NCI-H345 treated with DMSO at 0.1 percent for 48 hours (cell line): ENCODE data around the gene WASF1.
"Not testable (repeated sequence)": the region's sequence is repeated elsewhere in the genome, so short reads cannot be mapped to it uniquely, and the experiment has no call there.

Experiments
- DNase-seq: peaks from one replicate; lab custom pipeline; 2025; ENCODE audit not compliant: unreplicated experiment; lab: John Stamatoyannopoulos, UW

Gene WASF1

DNA sequence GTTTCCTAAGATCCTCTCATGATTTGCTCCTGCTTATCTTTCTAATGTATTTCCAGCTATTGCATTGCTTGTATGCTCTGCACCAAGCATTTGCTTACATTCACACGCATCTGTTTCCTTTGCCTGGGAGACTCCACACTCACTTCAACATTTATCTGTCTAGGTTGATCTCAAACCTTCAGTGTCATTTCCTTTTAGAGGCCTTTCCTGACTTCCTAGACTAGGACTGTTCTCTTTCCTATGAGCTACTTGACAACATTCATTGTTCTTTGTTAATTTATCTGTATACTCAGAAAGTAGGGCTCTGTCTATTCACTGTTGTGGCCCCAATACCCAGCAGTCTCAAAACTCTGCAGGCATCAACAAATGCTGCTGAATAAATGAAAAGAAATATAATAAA is 84.4 kb downstream of the WASF1 start:
- DNase-seq, result no peak

GRCh38 chr6:110093981-110094380 is 85.5 kb downstream of the WASF1 start:
- DNase-seq, result no peak

DNA sequence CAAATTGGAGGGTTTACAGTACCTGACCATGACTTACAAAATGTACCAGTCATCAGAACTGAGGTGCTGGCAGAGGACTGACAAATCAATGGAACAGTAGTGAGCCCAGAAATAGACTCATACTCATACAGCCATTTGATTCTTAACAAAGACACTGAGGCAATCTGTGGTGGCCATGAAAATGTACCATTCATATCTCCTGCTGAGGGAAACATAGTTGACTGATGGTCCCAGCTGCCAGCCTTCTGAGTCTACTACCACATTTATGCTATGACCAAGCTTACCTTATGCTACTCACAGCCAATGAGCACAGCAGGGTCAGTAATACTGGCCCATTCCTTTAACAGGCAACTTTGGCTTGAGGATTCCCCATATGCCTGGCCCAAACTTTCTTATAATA is 88.6 kb downstream of the WASF1 start:
- DNase-seq, result no peak

GRCh38 chr6:110089323-110089722 is 90.1 kb downstream of the WASF1 start:
- DNase-seq, result no peak

DNA sequence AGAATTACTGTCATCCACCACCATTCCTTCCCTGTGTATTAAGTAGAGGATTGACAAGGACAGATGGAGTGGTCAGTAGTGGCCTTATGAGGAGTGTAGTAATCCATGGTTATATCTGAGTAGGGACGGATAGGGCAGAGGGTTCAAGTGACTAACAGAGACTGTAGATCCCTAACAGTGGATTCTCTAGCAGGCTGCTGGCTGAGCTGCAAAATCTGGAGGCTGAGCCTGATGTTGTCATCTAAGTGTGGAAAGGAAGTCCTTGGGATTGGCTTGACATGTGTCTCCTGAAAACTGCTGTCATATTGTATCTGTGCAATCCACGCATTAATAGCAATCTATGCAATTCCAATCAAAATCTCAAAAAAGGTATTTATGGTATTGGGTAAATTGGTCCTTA is 94.2 kb downstream of the WASF1 start:
- no peak for DNase-seq

DNA sequence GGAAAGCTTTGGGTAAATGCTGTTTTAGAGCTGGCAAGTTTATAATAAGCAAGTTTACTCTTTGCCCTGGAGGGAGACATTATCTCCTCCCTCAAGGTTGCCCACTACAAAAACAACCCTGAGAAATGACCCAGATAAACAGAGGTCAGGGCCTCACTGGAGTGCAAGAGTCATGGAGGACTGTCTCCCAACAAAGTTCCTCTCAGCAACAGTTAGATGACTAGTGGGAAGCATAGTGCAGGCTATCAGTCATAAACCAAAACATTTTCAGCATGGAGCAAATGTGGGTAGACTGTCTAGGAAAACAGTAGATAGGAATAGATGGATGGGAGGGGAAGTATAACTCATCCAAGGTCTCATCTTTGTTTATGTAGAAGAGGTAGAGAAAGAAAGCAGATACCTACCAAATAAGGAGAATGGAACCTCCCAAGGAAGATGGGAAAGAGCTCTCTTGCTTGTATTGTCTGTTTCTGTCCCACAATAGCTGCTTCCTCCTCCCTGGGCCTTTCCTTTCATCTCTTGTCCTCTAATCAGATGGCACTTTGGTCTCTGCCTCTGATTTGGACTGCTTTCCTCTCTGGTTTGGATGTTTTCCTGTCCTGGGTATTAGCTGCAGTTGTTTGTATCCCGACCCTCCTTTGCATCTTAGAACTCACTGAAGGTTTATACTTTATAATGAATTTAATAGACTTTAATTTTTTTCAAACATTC is 95.4 kb downstream of the WASF1 start:
- DNase-seq, result no peak

DNA sequence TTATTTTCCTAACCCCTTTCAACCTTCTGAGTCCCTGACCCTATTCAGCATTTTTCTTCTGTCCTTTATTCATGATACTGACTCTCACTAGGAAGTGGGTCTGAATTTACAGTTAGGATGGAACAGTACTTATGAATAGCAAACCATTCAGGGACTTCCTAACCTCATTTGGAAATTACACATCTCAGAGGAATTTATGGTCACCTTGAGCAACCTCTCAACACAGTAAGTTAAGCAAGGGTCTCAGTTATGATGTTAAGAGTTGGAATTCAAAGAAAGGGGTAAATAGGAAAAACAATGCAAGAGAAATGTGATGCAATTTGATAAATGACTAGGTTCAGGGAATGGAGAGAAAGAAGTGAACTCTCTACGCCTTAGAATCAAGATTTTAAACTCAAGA is 104.1 kb downstream of the WASF1 start:
- DNase-seq, result no peak

- DNase-seq, result not testable (repeated sequence)
These were observed 106.0 kb downstream of the WASF1 start for GRCh38 chr6:110073474-110073873.

DNA sequence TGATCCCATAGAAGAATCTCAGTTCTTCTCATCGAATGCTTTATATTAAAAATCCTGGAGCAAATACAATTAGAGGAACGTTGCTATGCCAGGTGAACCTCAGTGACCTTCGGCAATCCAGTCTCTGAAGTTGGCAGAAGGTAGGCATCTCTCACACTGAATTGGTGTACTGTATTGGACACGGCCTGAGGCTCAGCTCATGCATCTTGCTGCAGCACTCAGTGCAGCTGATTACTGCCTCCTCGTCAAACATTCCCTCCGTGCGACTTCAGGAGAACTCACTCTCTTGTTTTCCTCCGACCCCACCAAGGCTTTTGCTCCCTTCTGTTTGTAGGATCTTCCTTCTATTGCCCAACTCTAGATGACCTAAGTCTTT is 110.9 kb downstream of the WASF1 start:
- no peak for DNase-seq

GRCh38 chr6:110067837-110068591 is 111.5 kb downstream of the WASF1 start:
- peak; percentile 14 for DNase-seq

GRCh38 chr6:110064744-110065524 is 114.5 kb downstream of the WASF1 start:
- DNase-seq, result no peak

DNA sequence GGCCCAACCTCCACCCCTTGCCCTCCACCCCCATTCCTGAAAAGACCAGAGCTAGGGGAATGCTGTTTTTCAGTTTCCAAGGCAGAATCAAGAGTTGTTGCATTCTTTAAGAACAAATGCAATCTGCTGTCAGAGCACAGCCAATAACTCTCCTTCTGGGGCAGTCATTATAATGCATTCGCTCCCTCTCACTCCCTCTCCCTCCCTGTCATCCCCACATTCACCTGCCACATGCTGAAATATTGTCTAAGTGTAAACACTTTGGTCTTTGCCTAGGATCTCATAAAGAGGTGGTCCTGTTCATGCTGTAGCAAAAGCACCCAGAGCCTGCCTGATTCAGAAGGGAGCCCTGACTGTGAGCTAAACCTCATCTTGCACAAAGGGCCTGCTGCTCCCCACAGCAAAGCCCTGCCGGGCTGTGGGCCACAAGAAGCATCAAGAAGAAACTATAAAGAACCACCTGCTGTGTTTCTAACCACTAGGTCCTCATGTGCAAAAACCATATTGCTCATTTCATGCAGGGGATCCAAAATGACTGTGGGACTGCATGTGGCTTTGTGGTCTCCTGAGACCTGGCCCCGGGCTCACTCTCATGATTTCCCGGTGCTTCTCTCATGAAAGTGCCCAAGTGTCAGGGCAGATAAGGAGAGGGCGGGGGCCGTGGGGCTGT is 115.7 kb downstream of the WASF1 start:
- peak; percentile 52 for DNase-seq

GRCh38 chr6:110055387-110055735 is 124.1 kb downstream of the WASF1 start:
- peak; percentile 43 for DNase-seq

DNA sequence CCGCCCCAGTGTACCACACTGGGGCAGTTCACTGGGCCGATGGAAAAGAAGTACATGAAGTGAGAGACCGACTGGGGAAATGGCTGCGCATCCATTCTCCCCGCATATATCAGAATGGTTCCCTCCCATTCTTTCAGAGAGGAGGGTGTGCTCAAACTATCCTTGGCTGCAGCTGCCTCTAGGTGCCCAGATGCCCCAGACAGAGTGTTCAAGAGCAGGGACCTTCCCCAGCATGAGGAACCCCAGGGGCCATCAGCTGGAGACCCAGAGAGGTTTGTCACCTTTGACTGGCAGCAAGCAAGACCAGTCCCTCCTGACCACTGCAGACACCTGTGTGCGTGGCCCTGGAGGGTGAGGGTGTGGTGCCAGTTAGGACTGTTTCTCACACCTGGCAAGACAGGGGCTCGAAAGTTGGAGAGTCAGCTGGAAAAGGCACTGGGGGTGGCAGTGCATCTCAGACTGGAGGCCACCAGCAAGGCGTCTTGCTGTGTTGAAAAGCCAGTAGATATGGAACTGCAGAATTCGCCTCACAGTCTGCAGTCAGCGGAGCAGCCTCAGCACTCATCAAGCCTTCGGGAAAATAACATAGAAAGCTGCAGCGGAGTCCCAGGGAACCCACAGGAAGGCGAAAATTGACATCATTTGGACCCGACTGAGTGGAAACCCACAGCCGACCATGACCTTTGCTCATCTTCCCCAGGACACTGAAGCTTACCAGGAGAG is 124.6 kb downstream of the WASF1 start:
- DNase-seq, result no peak

DNA sequence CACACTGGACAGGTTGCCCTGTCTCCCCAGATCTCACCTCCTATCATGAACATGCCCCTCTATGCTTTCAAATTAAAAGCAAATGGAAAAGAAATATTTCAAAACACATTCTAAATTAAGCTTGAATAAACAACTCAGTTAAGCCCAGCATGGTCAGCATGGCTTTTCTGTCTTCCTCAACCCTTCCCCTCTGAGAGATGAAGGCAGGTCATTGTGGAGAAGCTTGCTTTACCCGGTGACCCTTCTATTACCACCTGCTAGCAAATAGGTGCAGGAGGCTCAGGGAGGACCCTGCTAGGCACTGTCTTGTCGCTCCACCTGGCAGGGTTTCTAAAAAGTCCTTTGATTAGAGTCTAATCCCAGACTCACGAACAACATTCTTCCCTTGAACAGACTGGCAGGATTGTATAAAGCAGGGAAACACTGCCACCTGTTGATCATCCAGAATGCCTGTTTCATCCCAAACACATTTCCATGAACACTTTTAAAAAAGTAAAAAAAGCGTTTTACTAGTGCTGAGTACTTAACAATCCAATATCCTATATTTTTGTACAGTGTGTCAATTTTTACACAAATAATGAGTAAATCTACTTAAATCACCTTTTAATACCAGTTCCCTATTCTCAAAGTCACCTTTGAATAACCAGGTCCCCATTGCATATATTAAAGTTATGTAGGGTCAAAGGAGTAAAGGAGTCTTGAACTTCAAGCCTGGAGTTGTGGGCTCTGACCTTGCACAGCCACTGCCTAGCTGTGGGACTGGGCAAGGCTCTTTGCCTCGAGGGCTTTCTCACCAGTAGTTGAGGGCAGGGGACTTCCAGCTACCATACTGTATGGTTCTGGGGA is 125.9 kb downstream of the WASF1 start:
- DNase-seq, result peak; percentile 54

DNA sequence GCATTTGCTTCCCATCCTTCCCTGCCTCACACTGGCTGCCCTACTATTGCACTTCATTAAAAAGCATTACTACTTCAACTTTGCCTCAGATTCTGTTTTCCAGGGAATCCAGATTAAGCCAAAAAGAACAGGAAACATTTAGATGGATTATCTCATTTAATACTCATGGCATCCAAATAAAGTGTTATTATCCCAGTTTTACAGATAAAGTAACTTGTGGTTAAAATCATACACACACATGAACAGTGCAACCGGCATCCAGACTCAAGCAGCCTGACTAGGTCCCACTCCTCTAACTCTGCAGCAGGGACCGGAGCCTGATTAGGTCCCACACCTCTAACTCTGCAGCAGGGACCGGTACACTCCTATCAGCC is 129.0 kb downstream of the WASF1 start:
- DNase-seq, result no peak
